CD4-positive, CD25-positive, alpha-beta regulatory T cell (primary cell): ENCODE data around the gene KCNQ1. TPM values are rescaled to one million over a fixed set of nuclear protein-coding genes. Genes with fewer than 3 reads are reported as not detected.
A peak's percentile ranks its signal among the peaks of the same experiment; 100 is the strongest.

Experiments
- ATAC-seq, 2 donors: fragments of 150-1000 bp; cut with Tn5 transposase; one replicate each; pipeline ENCODE4 v1.10.0; 2021; ENCODE audit warnings: low read depth in 2 of 2, moderate number of reproducible peaks in 2 of 2, moderate library complexity in 1 of 2
- DNase-seq, 3 donors: peaks; one replicate each; pipeline versions ENCODE4 v3.0.0 to v3.0.0-alpha.2; 2012 to 2022; ENCODE audit warnings: mixed read lengths in 1 of 3
- H3K27ac ChIP-seq: one replicate; pipeline ENCODE4 v1.7.0; 2013; ENCODE audit warnings: mild to moderate bottlenecking, low read length; ENCODE audit not compliant: insufficient read depth, poor library complexity, severe bottlenecking
- H3K27me3 ChIP-seq: one replicate; pipeline ENCODE4 v1.7.0; 2013; ENCODE audit warnings: low read length; ENCODE audit not compliant: control insufficient read depth, insufficient read depth
- H3K36me3 ChIP-seq: one replicate; pipeline ENCODE4 v1.7.0; 2013; ENCODE audit warnings: mild to moderate bottlenecking, low read length, moderate library complexity; ENCODE audit not compliant: control insufficient read depth, insufficient read depth
- H3K4me1 ChIP-seq: 2 replicates; pipeline ENCODE4 v1.7.0; 2013; ENCODE audit warnings: mild to moderate bottlenecking, low read length; ENCODE audit not compliant: insufficient read depth, control insufficient read depth, poor library complexity, severe bottlenecking
- H3K4me3 ChIP-seq: one replicate; pipeline ENCODE4 v1.7.0; 2013; ENCODE audit warnings: low read depth, mild to moderate bottlenecking, low read length, moderate library complexity
- H3K9me3 ChIP-seq, 2 experiments: 1 replicate in 1 of 2; 2 replicates in 1 of 2; pipeline ENCODE4 v1.7.0; 2013; ENCODE audit warnings: low read length in 2 of 2, mild to moderate bottlenecking in 1 of 2, moderate library complexity in 1 of 2; ENCODE audit not compliant: control insufficient read depth in 2 of 2
- H3K27ac Mint-ChIP-seq, 3 donors: one replicate each; pipeline ENCODE4 v1.8.0; 2020 to 2022; ENCODE audit warnings: mild to moderate bottlenecking in 3 of 3, mixed read lengths in 3 of 3, moderate library complexity in 2 of 3
- H3K27me3 Mint-ChIP-seq: one replicate; pipeline ENCODE4 v1.8.0; 2022; ENCODE audit warnings: mild to moderate bottlenecking, mixed read lengths
- H3K36me3 Mint-ChIP-seq: one replicate; pipeline ENCODE4 v1.8.0; 2020; ENCODE audit warnings: mixed read lengths
- H3K4me1 Mint-ChIP-seq, 4 donors: one replicate each; pipeline ENCODE4 v1.8.0; 2020 to 2022; ENCODE audit warnings: mixed read lengths in 4 of 4, mild to moderate bottlenecking in 1 of 4
- H3K4me3 Mint-ChIP-seq, 4 donors: one replicate each; pipeline ENCODE4 v1.8.0; 2020 to 2022; ENCODE audit warnings: mild to moderate bottlenecking in 4 of 4, mixed read lengths in 4 of 4, moderate library complexity in 3 of 4
- H3K9me3 Mint-ChIP-seq, 7 donors: one replicate each; pipeline ENCODE4 v1.8.0; 2020 to 2022; ENCODE audit warnings: mixed read lengths in 7 of 7, mild to moderate bottlenecking in 3 of 7, moderate library complexity in 2 of 7
- polyA plus RNA-seq, 4 donors: library from polyadenylated mRNA; unstranded; fragments of 300-500 nt; fragmentation: Illumina TruSeq; gene quantifications; one replicate each; pipeline ENCODE4 v1.2.3, GENCODE V29; 2021
- total RNA-seq: library from RNA; stranded (reverse); gene quantifications from one replicate; pipeline ENCODE4 v1.2.3, GENCODE V29; 2022

Gene KCNQ1
- total RNA-seq (13.4 TPM), polyA plus RNA-seq (1 to 10 TPM; 5.5 to 7.9 (median 6.4) TPM)

- Histone ChIP-seq H3K4me1 (peaks cover 54% of the 10 kb centered on the region), H3K27ac (peak within 1 kb of the TSS; percentile 33)
- no peaks in the 10 kb centered on the region for H3K36me3 Mint-ChIP-seq
Observed at GRCh38 chr11:2444821-2445745, at the start of gene KCNQ1. Gene KCNQ1, plus strand, starts transcription at chr11:2445008. Its CDS starts 91 bp downstream, at chr11:2445099.

GRCh38 chr11:2395211-2395730 is 49.5 kb upstream of the KCNQ1 start:
- Histone ChIP-seq H3K4me1 (peaks cover 7% of the 10 kb centered on the region), H3K27ac (no peak overlapping the region), H3K4me3 (no peak overlapping the region), H3K36me3 (peaks cover 2% of the 10 kb centered on the region), H3K9me3 (no peaks in the 10 kb centered on the region), H3K27me3 (no peaks in the 10 kb centered on the region)
- no peaks in the 10 kb centered on the region for H3K9me3 Mint-ChIP-seq
- ATAC-seq (no peak), DNase-seq (no peak)
- H3K27ac Mint-ChIP-seq: no peak overlapping the region
- no peaks in the 10 kb centered on the region for H3K27me3 Mint-ChIP-seq
- peaks cover 0 to 11% (median 4%) of the 10 kb centered on the region in 4 donors for H3K4me1 Mint-ChIP-seq
- peaks cover 3% of the 10 kb centered on the region for H3K36me3 Mint-ChIP-seq
- no peak overlapping the region for H3K4me3 Mint-ChIP-seq

More at GRCh38 chr11:2444821-2445745, at the start of gene KCNQ1:
- H3K4me3 ChIP-seq: peak within 1 kb of the TSS; percentile 37
- Mint-ChIP-seq H3K9me3 (no peaks in the 10 kb centered on the region), H3K27ac (peak within 1 kb of the TSS in 2 of 3 donors; percentile 65 to 86), H3K4me1 (peaks cover 6 to 52% (median 25%) of the 10 kb centered on the region in 4 donors), H3K4me3 (peak within 1 kb of the TSS; percentile 93 to 95 (median 94)), H3K27me3 (no peaks in the 10 kb centered on the region)
- ATAC-seq (peak; percentile 38 to 47), DNase-seq (peak; percentile 37 to 64 (median 40))
- no peaks in the 10 kb centered on the region for H3K36me3 ChIP-seq
- no peaks in the 10 kb centered on the region for H3K27me3 ChIP-seq
- no peaks in the 10 kb centered on the region for H3K9me3 ChIP-seq

GRCh38 chr11:2395856-2396255 is 49.0 kb upstream of the KCNQ1 start:
- no peaks in the 10 kb centered on the region for H3K9me3 Mint-ChIP-seq
- H3K27ac Mint-ChIP-seq: no peak overlapping the region
- peaks cover 2% of the 10 kb centered on the region for H3K36me3 ChIP-seq
- peak overlapping the region in 1 of 4 donors; percentile 32 for H3K4me3 Mint-ChIP-seq
- no peak overlapping the region for H3K4me3 ChIP-seq
- no peak overlapping the region for H3K27ac ChIP-seq
- DNase-seq (no peak), ATAC-seq (no peak)
- H3K27me3 ChIP-seq: no peaks in the 10 kb centered on the region
- H3K36me3 Mint-ChIP-seq: peaks cover 3% of the 10 kb centered on the region
- H3K4me1 Mint-ChIP-seq: peaks cover 0 to 16% (median 4%) of the 10 kb centered on the region in 4 donors
- H3K4me1 ChIP-seq: peaks cover 8% of the 10 kb centered on the region
- no peaks in the 10 kb centered on the region for H3K9me3 ChIP-seq
- no peaks in the 10 kb centered on the region for H3K27me3 Mint-ChIP-seq

- Histone ChIP-seq H3K4me1 (peaks cover 15% of the 10 kb centered on the region), H3K36me3 (peaks cover 2% of the 10 kb centered on the region), H3K27ac (no peak overlapping the region), H3K27me3 (no peaks in the 10 kb centered on the region), H3K4me3 (no peak overlapping the region), H3K9me3 (no peaks in the 10 kb centered on the region)
- DNase-seq (no peak), ATAC-seq (no peak)
- Mint-ChIP-seq H3K36me3 (peaks cover 3% of the 10 kb centered on the region), H3K27me3 (no peaks in the 10 kb centered on the region), H3K27ac (no peak overlapping the region), H3K4me3 (peak overlapping the region in 1 of 4 donors; percentile 49), H3K4me1 (peaks cover 0 to 16% (median 8%) of the 10 kb centered on the region in 4 donors), H3K9me3 (no peaks in the 10 kb centered on the region)
Observed at GRCh38 chr11:2396471-2396870, 48.3 kb upstream of the KCNQ1 start.

GRCh38 chr11:2397005-2397404 is 47.8 kb upstream of the KCNQ1 start:
- Mint-ChIP-seq H3K9me3 (no peaks in the 10 kb centered on the region), H3K27me3 (no peaks in the 10 kb centered on the region), H3K27ac (peak overlapping the region in 2 of 3 donors; percentile 20 to 54), H3K4me1 (peaks cover 0 to 19% (median 9%) of the 10 kb centered on the region in 4 donors), H3K36me3 (peaks cover 3% of the 10 kb centered on the region), H3K4me3 (peak overlapping the region in 1 of 4 donors; percentile 49)
- H3K27ac ChIP-seq: no peak overlapping the region
- DNase-seq: no peak
- no peaks in the 10 kb centered on the region for H3K27me3 ChIP-seq
- no peak overlapping the region for H3K4me3 ChIP-seq
- peaks cover 2% of the 10 kb centered on the region for H3K36me3 ChIP-seq
- H3K4me1 ChIP-seq: peaks cover 20% of the 10 kb centered on the region
- no peaks in the 10 kb centered on the region for H3K9me3 ChIP-seq
- no peak for ATAC-seq

- Histone ChIP-seq H3K27me3 (no peaks in the 10 kb centered on the region), H3K27ac (peak overlapping the region; percentile 97), H3K4me1 (peaks cover 21% of the 10 kb centered on the region), H3K9me3 (no peaks in the 10 kb centered on the region), H3K36me3 (peaks cover 19% of the 10 kb centered on the region), H3K4me3 (no peak overlapping the region)
- Mint-ChIP-seq H3K36me3 (peaks cover 3% of the 10 kb centered on the region), H3K9me3 (no peaks in the 10 kb centered on the region), H3K4me3 (peak overlapping the region; percentile 88 to 97 (median 92)), H3K4me1 (peaks cover 0 to 26% (median 9%) of the 10 kb centered on the region in 4 donors), H3K27me3 (no peaks in the 10 kb centered on the region), H3K27ac (peak overlapping the region; percentile 60 to 93 (median 90))
- no peak for ATAC-seq
- DNase-seq: no peak
Observed at GRCh38 chr11:2398664-2399355, 46.0 kb upstream of the KCNQ1 start.

GRCh38 chr11:2399488-2400068 is 45.2 kb upstream of the KCNQ1 start:
- H3K27me3 ChIP-seq: no peaks in the 10 kb centered on the region
- peaks cover 0 to 26% (median 9%) of the 10 kb centered on the region in 4 donors for H3K4me1 Mint-ChIP-seq
- peaks cover 3% of the 10 kb centered on the region for H3K36me3 Mint-ChIP-seq
- H3K4me3 Mint-ChIP-seq: peak overlapping the region; percentile 91 to 97 (median 94)
- H3K27ac ChIP-seq: peak overlapping the region; percentile 97
- peaks cover 22% of the 10 kb centered on the region for H3K36me3 ChIP-seq
- no peaks in the 10 kb centered on the region for H3K9me3 ChIP-seq
- no peaks in the 10 kb centered on the region for H3K27me3 Mint-ChIP-seq
- DNase-seq (no peak), ATAC-seq (no peak)
- H3K4me3 ChIP-seq: peak overlapping the region; percentile 26
- no peaks in the 10 kb centered on the region for H3K9me3 Mint-ChIP-seq
- peak overlapping the region; percentile 60 to 93 (median 90) for H3K27ac Mint-ChIP-seq
- H3K4me1 ChIP-seq: peaks cover 21% of the 10 kb centered on the region
